H9 (cell line): ENCODE measurements around the gene CHRNB4. TPM values are rescaled to one million over a fixed set of nuclear protein-coding genes. Genes with fewer than 3 reads are reported as not detected.

ENCODE experiments used
- DNase-seq: peaks from one replicate; pipeline ENCODE4 v3.0.0-alpha.2; 2017
- H2AFZ ChIP-seq: one replicate; pipeline ENCODE4 v1.6.1; 2013; ENCODE audit warnings: mild to moderate bottlenecking, low read length, control low read depth, moderate library complexity
- H2AK5ac ChIP-seq: 2 replicates; pipeline ENCODE4 v1.6.1; 2013; ENCODE audit warnings: low read length, control low read depth, mixed read lengths; ENCODE audit not compliant: insufficient read length
- H2BK120ac ChIP-seq: one replicate; pipeline ENCODE4 v1.6.1; 2013; ENCODE audit warnings: low read depth, mild to moderate bottlenecking, low read length, control low read depth, inconsistent platforms; ENCODE audit not compliant: poor library complexity, severe bottlenecking
- H2BK12ac ChIP-seq: 2 replicates; pipeline ENCODE4 v1.6.1; 2013; ENCODE audit warnings: low read length, control low read depth, mixed read lengths, low read depth; ENCODE audit not compliant: insufficient read length
- H2BK15ac ChIP-seq: 2 replicates; pipeline ENCODE4 v1.6.1; 2013; ENCODE audit warnings: low read depth, low read length, control low read depth
- H2BK20ac ChIP-seq: one replicate; pipeline ENCODE4 v1.6.1; 2013; ENCODE audit warnings: low read depth, mild to moderate bottlenecking, low read length, control low read depth, inconsistent platforms; ENCODE audit not compliant: poor library complexity, severe bottlenecking
- H2BK5ac ChIP-seq: 2 replicates; pipeline ENCODE4 v1.6.1; 2013; ENCODE audit warnings: low read length, control low read depth, mixed read lengths; ENCODE audit not compliant: insufficient read length
- H3K14ac ChIP-seq: 2 replicates; pipeline ENCODE4 v1.6.1; 2013; ENCODE audit warnings: low read length, control low read depth; ENCODE audit not compliant: insufficient read depth
- H3K18ac ChIP-seq: 2 replicates; pipeline ENCODE4 v1.6.1; 2013; ENCODE audit warnings: low read depth, mild to moderate bottlenecking, mixed read lengths, low read length, control low read depth; ENCODE audit not compliant: insufficient read length
- H3K23ac ChIP-seq: 2 replicates; pipeline ENCODE4 v1.6.1; 2013; ENCODE audit warnings: low read length, control low read depth, mixed read lengths, low read depth; ENCODE audit not compliant: insufficient read length
- H3K23me2 ChIP-seq: 2 replicates; pipeline ENCODE4 v1.6.1; 2013; ENCODE audit warnings: low read depth, mild to moderate bottlenecking, mixed read lengths, low read length, control low read depth; ENCODE audit not compliant: insufficient read length, poor library complexity, severe bottlenecking
- H3K27ac ChIP-seq: 2 replicates; pipeline ENCODE4 v1.5.1; 2013; ENCODE audit warnings: low read length, control low read depth, mixed read lengths, low read depth; ENCODE audit not compliant: insufficient read length
- H3K27me3 ChIP-seq: 2 replicates; pipeline ENCODE4 v1.6.1; 2013; ENCODE audit warnings: low read length, control low read depth, inconsistent platforms; ENCODE audit not compliant: insufficient read depth
- H3K4ac ChIP-seq: 2 replicates; pipeline ENCODE4 v1.6.1; 2013; ENCODE audit warnings: low read depth, mild to moderate bottlenecking, control low read depth, inconsistent platforms, low read length, moderate library complexity
- H3K4me1 ChIP-seq: 2 replicates; pipeline ENCODE4 v1.6.1; 2013; ENCODE audit warnings: low read length, control low read depth, inconsistent platforms; ENCODE audit not compliant: insufficient read depth
- H3K4me2 ChIP-seq: 2 replicates; pipeline ENCODE4 v1.6.1; 2013; ENCODE audit warnings: low read length, control low read depth, mixed read lengths; ENCODE audit not compliant: insufficient read length, insufficient read depth
- H3K56ac ChIP-seq: 2 replicates; pipeline ENCODE4 v1.6.1; 2013; ENCODE audit warnings: low read depth, mild to moderate bottlenecking, mixed read lengths, low read length, control low read depth; ENCODE audit not compliant: insufficient read length
- H3K79me1 ChIP-seq: 2 replicates; pipeline ENCODE4 v1.6.1; 2013; ENCODE audit warnings: low read depth, mild to moderate bottlenecking, moderate library complexity, low read length, control low read depth, inconsistent platforms; ENCODE audit not compliant: insufficient read depth, poor library complexity, severe bottlenecking
- H3K79me2 ChIP-seq: 2 replicates; pipeline ENCODE4 v1.6.1; 2013; ENCODE audit warnings: low read length, control low read depth, inconsistent platforms; ENCODE audit not compliant: insufficient read depth
- H3K9ac ChIP-seq: 2 replicates; pipeline ENCODE4 v1.6.1; 2013; ENCODE audit warnings: low read length, control low read depth, mixed read lengths; ENCODE audit not compliant: insufficient read length; ENCODE audit errors: extremely low read depth
- H3K9me3 ChIP-seq: one replicate; pipeline ENCODE4 v1.6.1; 2013; ENCODE audit warnings: low read depth, low read length, inconsistent platforms; ENCODE audit not compliant: control insufficient read depth
- H3T11ph ChIP-seq: one replicate; pipeline ENCODE4 v1.6.1; 2013; ENCODE audit warnings: mild to moderate bottlenecking, low read length, control low read depth, inconsistent platforms
- H4K20me1 ChIP-seq: one replicate; pipeline ENCODE4 v1.6.1; 2013; ENCODE audit not compliant: control insufficient read depth, insufficient read length, insufficient read depth
- H4K5ac ChIP-seq: 2 replicates; pipeline ENCODE4 v1.6.1; 2013; ENCODE audit warnings: low read depth, mild to moderate bottlenecking, mixed read lengths, low read length, control low read depth; ENCODE audit not compliant: insufficient read length
- H4K8ac ChIP-seq: replicated peaks from 2 replicates; pipeline ENCODE4 v1.6.1; 2013; ENCODE audit warnings: low read length, control low read depth, mixed read lengths, low read depth; ENCODE audit not compliant: insufficient read length
- H4K91ac ChIP-seq: 2 replicates; pipeline ENCODE4 v1.6.1; 2013; ENCODE audit warnings: low read depth, mild to moderate bottlenecking, moderate library complexity, mixed read lengths, low read length, control low read depth; ENCODE audit not compliant: insufficient read length
- H3K27ac Mint-ChIP-seq, 3 experiments: 2 replicates in 2 of 3; 3 replicates in 1 of 3; pipeline ENCODE4 v1.8.0; 2020 to 2021; ENCODE audit warnings: mixed read lengths in 3 of 3, mild to moderate bottlenecking in 1 of 3, moderate library complexity in 1 of 3
- H3K27me3 Mint-ChIP-seq: 2 replicates; pipeline ENCODE4 v1.8.0; 2021; ENCODE audit warnings: low read depth, mild to moderate bottlenecking, moderate library complexity, mixed read lengths
- H3K36me3 Mint-ChIP-seq, 3 experiments: 2 replicates in 2 of 3; 3 replicates in 1 of 3; pipeline ENCODE4 v1.8.0; 2020 to 2021; ENCODE audit warnings: low read depth in 3 of 3, mixed read lengths in 3 of 3; ENCODE audit not compliant: insufficient read depth in 1 of 3
- H3K4me1 Mint-ChIP-seq, 2 experiments: 2 replicates each; pipeline ENCODE4 v1.8.0; 2020; ENCODE audit warnings: mixed read lengths in 2 of 2
- H3K4me3 Mint-ChIP-seq, 2 experiments: 2 replicates in 1 of 2; 3 replicates in 1 of 2; pipeline ENCODE4 v1.8.0; 2020 to 2021; ENCODE audit warnings: mild to moderate bottlenecking in 2 of 2, mixed read lengths in 2 of 2, moderate library complexity in 1 of 2
- H3K9me3 Mint-ChIP-seq, 2 experiments: 2 replicates in 1 of 2; 3 replicates in 1 of 2; pipeline ENCODE4 v1.8.0; 2020; ENCODE audit warnings: mild to moderate bottlenecking in 2 of 2, mixed read lengths in 2 of 2, moderate library complexity in 1 of 2
- CTCF ChIP-seq: fragments of 200-600 bp; sonication (generic); conservative IDR thresholded peaks from 3 replicates; pipeline ENCODE4 v1.8.0; 2021; ENCODE audit warnings: antibody characterized with exemption, mild to moderate bottlenecking
- WGBS: extraction: QIAGEN DNeasy Blood & Tissue Kit; methylation state at CpG from one replicate; pipeline ENCODE4 v1.1.7; 2013; ENCODE audit warnings: missing lambda C conversion rate, low lambda C conversion rate, mixed read lengths; ENCODE audit not compliant: insufficient read length; ENCODE audit errors: extremely low coverage; 5-methylcytosine and 5-hydroxymethylcytosine counted together
- total RNA-seq: library from RNA; stranded (reverse); gene quantifications from 2 replicates; pipeline ENCODE4 v1.2.1, GENCODE V29; 2021

CHRNB4 gene
- total RNA-seq, 1 experiment from 2014 or later: 1.9 TPM

- no peak overlapping the region for H2AK5ac ChIP-seq
- Mint-ChIP-seq H3K4me3 (no peak overlapping the region), H3K27ac (no peak overlapping the region), H3K27me3 (peaks cover 3% of the 10 kb centered on the region), H3K9me3 (no peaks in the 10 kb centered on the region; a peak in 1 of 5 replicates), H3K4me1 (peaks cover 3% of the 10 kb centered on the region in 2 experiments; a peak in 2 of 4 replicates), H3K36me3 (no peaks in the 10 kb centered on the region)
- H2BK15ac ChIP-seq: no peak overlapping the region
- H3K14ac ChIP-seq: no peak overlapping the region
- no peak overlapping the region for H3K23ac ChIP-seq
- no peak overlapping the region for H4K8ac ChIP-seq
- no peak overlapping the region for H3K18ac ChIP-seq
- no peak overlapping the region for H3K9ac ChIP-seq
- no peak overlapping the region for H2BK5ac ChIP-seq
- no peak overlapping the region for H2AFZ ChIP-seq
- no peak for DNase-seq
- no peaks in the 10 kb centered on the region for H3K9me3 ChIP-seq
- WGBS: no CpG with 5 or more reads among the region's 19 CpGs
- no peak overlapping the region for H4K91ac ChIP-seq
- H2BK12ac ChIP-seq: no peak overlapping the region
- no peak overlapping the region for H3T11ph ChIP-seq
- H2BK120ac ChIP-seq: no peak overlapping the region
- H3K4ac ChIP-seq: no peak overlapping the region
- H3K56ac ChIP-seq: no peak overlapping the region
- H3K4me2 ChIP-seq: no peak overlapping the region
- H3K79me1 ChIP-seq: no peaks in the 10 kb centered on the region
- H3K79me2 ChIP-seq: no peaks in the 10 kb centered on the region
- peaks cover 4% of the 10 kb centered on the region for H3K23me2 ChIP-seq
- no peaks in the 10 kb centered on the region for H3K4me1 ChIP-seq
- no peak overlapping the region for H3K27ac ChIP-seq
- H4K5ac ChIP-seq: no peak overlapping the region
- H2BK20ac ChIP-seq: no peak overlapping the region
- no peaks in the 10 kb centered on the region for H3K27me3 ChIP-seq
- no peak for TF ChIP-seq CTCF
- no peaks in the 10 kb centered on the region for H4K20me1 ChIP-seq
These were observed 20.0 kb upstream of the CHRNB4 start for GRCh38 chr15:78661001-78661400.
